ENCODE data around the gene RMND5A. TPM values are rescaled to one million over a fixed set of nuclear protein-coding genes. Genes with fewer than 3 reads are reported as not detected.

Gene RMND5A
- total and polyA plus RNA-seq, 7 donors: 17.7 to 90.8 (median 72.4) TPM

GRCh38 chr2:86776532-86776931 lies 56.4 kb downstream of the RMND5A start:
- no peaks in the 10 kb centered on the region for H3K9me3 ChIP-seq
- ATAC-seq (no peak), DNase-seq (no peak)
- H3K4me1 ChIP-seq: no peaks in the 10 kb centered on the region
- TF ChIP-seq, protein P1, sequence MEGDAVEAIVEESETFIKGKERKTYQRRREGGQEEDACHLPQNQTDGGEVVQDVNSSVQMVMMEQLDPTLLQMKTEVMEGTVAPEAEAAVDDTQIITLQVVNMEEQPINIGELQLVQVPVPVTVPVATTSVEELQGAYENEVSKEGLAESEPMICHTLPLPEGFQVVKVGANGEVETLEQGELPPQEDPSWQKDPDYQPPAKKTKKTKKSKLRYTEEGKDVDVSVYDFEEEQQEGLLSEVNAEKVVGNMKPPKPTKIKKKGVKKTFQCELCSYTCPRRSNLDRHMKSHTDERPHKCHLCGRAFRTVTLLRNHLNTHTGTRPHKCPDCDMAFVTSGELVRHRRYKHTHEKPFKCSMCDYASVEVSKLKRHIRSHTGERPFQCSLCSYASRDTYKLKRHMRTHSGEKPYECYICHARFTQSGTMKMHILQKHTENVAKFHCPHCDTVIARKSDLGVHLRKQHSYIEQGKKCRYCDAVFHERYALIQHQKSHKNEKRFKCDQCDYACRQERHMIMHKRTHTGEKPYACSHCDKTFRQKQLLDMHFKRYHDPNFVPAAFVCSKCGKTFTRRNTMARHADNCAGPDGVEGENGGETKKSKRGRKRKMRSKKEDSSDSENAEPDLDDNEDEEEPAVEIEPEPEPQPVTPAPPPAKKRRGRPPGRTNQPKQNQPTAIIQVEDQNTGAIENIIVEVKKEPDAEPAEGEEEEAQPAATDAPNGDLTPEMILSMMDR (IDR thresholded peaks at IDR 0.05): no peak
- no peak overlapping the region for H3K4me3 ChIP-seq
- WGBS, 3 donors: 90 to 95% (median 91%) methylated on average over 7 of the region's 7 CpGs
- intact Hi-C loops (cut with DNase I): no loop called here
- H3K36me3 ChIP-seq (ENCODE audit: insufficient read depth in 1 of 2, low read depth in 1 of 2): peaks cover 2 to 51% of the 10 kb centered on the region in 2 donors
- H3K27ac ChIP-seq: no peak overlapping the region
- H3K27me3 ChIP-seq (ENCODE audit: insufficient read depth in 3 of 3, low read length in 2 of 3): no peaks in the 10 kb centered on the region

- Histone ChIP-seq H3K9me3 (no peaks in the 10 kb centered on the region), H3K27me3 (ENCODE audit: insufficient read depth in 3 of 3, low read length in 2 of 3) (no peaks in the 10 kb centered on the region), H3K36me3 (ENCODE audit: insufficient read depth in 1 of 2, low read depth in 1 of 2) (peaks cover 2 to 27% of the 10 kb centered on the region in 2 donors), H3K27ac (no peak overlapping the region), H3K4me3 (no peak overlapping the region), H3K4me1 (no peaks in the 10 kb centered on the region)
- WGBS, 3 donors: 39 to 54% (median 49%) methylated on average over 2 of the region's 2 CpGs
- intact Hi-C loops (cut with DNase I): no loop called here
- TF ChIP-seq, protein P1 (IDR thresholded peaks at IDR 0.05): no peak
- no peak for ATAC-seq
- DNase-seq: no peak
Measured at GRCh38 chr2:86778957-86779356, 58.9 kb downstream of the RMND5A start.

DNA sequence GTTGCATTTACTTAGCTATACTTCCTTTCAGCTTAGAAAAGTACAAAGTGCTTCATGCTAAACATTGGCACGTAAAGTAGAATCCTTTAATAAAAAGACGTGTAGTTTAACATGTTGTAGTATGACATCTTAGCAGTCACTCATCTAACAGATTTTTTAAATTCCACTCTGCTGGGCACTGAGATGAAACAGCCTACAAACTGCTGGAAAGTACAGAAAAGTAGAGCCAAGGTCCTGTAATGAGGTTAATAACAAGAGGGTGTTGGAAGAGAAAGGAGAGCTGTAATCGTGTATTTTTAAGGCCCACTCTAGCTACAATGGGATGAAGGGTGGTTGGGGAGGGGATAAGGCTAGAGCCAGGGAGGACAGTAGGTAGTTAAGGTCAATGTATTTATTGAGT lies 59.9 kb downstream of the RMND5A start:
- TF ChIP-seq, protein P1 (IDR thresholded peaks at IDR 0.05): no peak
- peaks cover 2 to 16% of the 10 kb centered on the region in 2 donors for H3K36me3 ChIP-seq (ENCODE audit: insufficient read depth in 1 of 2, low read depth in 1 of 2)
- H3K27me3 ChIP-seq (ENCODE audit: insufficient read depth in 3 of 3, low read length in 2 of 3): no peaks in the 10 kb centered on the region
- 70 to 78% (median 72%) methylated on average over 3 of the region's 3 CpGs for WGBS, 3 donors
- DNase-seq: no peak
- no peak for ATAC-seq
- H3K4me3 ChIP-seq: no peak overlapping the region
- no peaks in the 10 kb centered on the region for H3K9me3 ChIP-seq
- no peaks in the 10 kb centered on the region for H3K4me1 ChIP-seq
- H3K27ac ChIP-seq: no peak overlapping the region
- intact Hi-C loops (cut with DNase I): no loop called here

- TF ChIP-seq, protein P1 (IDR thresholded peaks at IDR 0.05): no peak
- intact Hi-C loops (cut with DNase I): no loop called here
- H3K27me3 ChIP-seq (ENCODE audit: insufficient read depth in 3 of 3, low read length in 2 of 3): peaks cover 0 to 1% (median 0%) of the 10 kb centered on the region in 3 donors
- DNase-seq (no peak), ATAC-seq (no peak)
- WGBS, 3 donors: 63 to 81% (median 73%) methylated on average over 9 of the region's 9 CpGs
- peaks cover 0 to 3% of the 10 kb centered on the region in 2 donors for H3K36me3 ChIP-seq (ENCODE audit: insufficient read depth in 1 of 2, low read depth in 1 of 2)
- H3K4me3 ChIP-seq: no peak overlapping the region
- no peak overlapping the region for H3K27ac ChIP-seq
- H3K4me1 ChIP-seq: no peaks in the 10 kb centered on the region
- no peaks in the 10 kb centered on the region for H3K9me3 ChIP-seq
Measured at GRCh38 chr2:86781363-86781762, 61.3 kb downstream of the RMND5A start.

- peaks cover 0 to 1% (median 0%) of the 10 kb centered on the region in 3 donors for H3K27me3 ChIP-seq (ENCODE audit: insufficient read depth in 3 of 3, low read length in 2 of 3)
- 88 to 92% (median 90%) methylated on average over 7 of the region's 7 CpGs for WGBS, 3 donors
- H3K36me3 ChIP-seq (ENCODE audit: insufficient read depth in 1 of 2, low read depth in 1 of 2): no peaks in the 10 kb centered on the region
- H3K27ac ChIP-seq: no peak overlapping the region
- intact Hi-C loops (cut with DNase I): no loop called here
- no peaks in the 10 kb centered on the region for H3K9me3 ChIP-seq
- H3K4me1 ChIP-seq: no peaks in the 10 kb centered on the region
- ATAC-seq (no peak), DNase-seq (no peak)
- TF ChIP-seq, protein P1 (IDR thresholded peaks at IDR 0.05): no peak
- no peak overlapping the region for H3K4me3 ChIP-seq
Measured at GRCh38 chr2:86782748-86783147, 62.7 kb downstream of the RMND5A start.

Data from psoas muscle (tissue), 8 donors.